Mesenchymal stem cell (in vitro differentiated cells and primary cell): ENCODE results near the gene ZNF407.

ENCODE experiments used
- DNase-seq: peaks from one replicate; pipeline ENCODE4 v3.0.0-alpha.2; 2013
- H2AFZ ChIP-seq: one replicate; pipeline ENCODE4 v1.6.1; 2013; ENCODE audit warnings: low read depth, mild to moderate bottlenecking, control low read depth, inconsistent platforms, low read length, moderate library complexity
- H2AK5ac ChIP-seq: 2 replicates; pipeline ENCODE4 v1.6.1; 2013; ENCODE audit warnings: low read length, moderate library complexity, mild to moderate bottlenecking, inconsistent platforms; ENCODE audit not compliant: severe bottlenecking
- H2BK120ac ChIP-seq: one replicate; pipeline ENCODE4 v1.6.1; 2013; ENCODE audit warnings: low read depth, mild to moderate bottlenecking, inconsistent platforms, low read length, moderate library complexity
- H2BK12ac ChIP-seq, 2 experiments: one replicate each; pipeline ENCODE4 v1.6.1; 2013; ENCODE audit warnings: inconsistent platforms in 2 of 2, low read length in 2 of 2, mild to moderate bottlenecking in 2 of 2, moderate library complexity in 2 of 2, control low read depth in 1 of 2
- H2BK15ac ChIP-seq: one replicate; pipeline ENCODE4 v1.6.1; 2013; ENCODE audit warnings: mild to moderate bottlenecking, low read depth, inconsistent platforms; ENCODE audit not compliant: poor library complexity, severe bottlenecking
- H2BK5ac ChIP-seq: 2 replicates; pipeline ENCODE4 v1.6.1; 2013; ENCODE audit warnings: low read depth, mild to moderate bottlenecking, low read length, control low read depth, inconsistent platforms; ENCODE audit not compliant: poor library complexity, severe bottlenecking
- H3K14ac ChIP-seq, 2 experiments: one replicate each; pipeline ENCODE4 v1.6.1; 2013; ENCODE audit warnings: inconsistent platforms in 2 of 2, low read length in 2 of 2, control low read depth in 1 of 2, mild to moderate bottlenecking in 1 of 2, moderate library complexity in 1 of 2
- H3K18ac ChIP-seq, 2 experiments: one replicate each; pipeline ENCODE4 v1.6.1; 2013; ENCODE audit warnings: inconsistent platforms in 2 of 2, low read length in 2 of 2, control low read depth in 1 of 2, low read depth in 1 of 2, mild to moderate bottlenecking in 1 of 2
- H3K23ac ChIP-seq, 2 experiments: one replicate each; pipeline ENCODE4 v1.6.1; 2013; ENCODE audit warnings: inconsistent platforms in 2 of 2, low read length in 2 of 2, mild to moderate bottlenecking in 2 of 2, moderate library complexity in 2 of 2, control low read depth in 1 of 2
- H3K27ac ChIP-seq: 2 replicates; pipeline ENCODE4 v1.5.1; 2013; ENCODE audit warnings: mild to moderate bottlenecking, moderate library complexity, low read length, control low read depth, inconsistent platforms; ENCODE audit not compliant: poor library complexity, severe bottlenecking
- H3K27me3 ChIP-seq, 2 experiments: 2 replicates each; pipeline versions ENCODE4 v1.6.1 to v1.7.0; 2013; ENCODE audit warnings: low read length in 2 of 2, mild to moderate bottlenecking in 2 of 2, moderate library complexity in 2 of 2, control low read depth in 1 of 2, inconsistent platforms in 1 of 2; ENCODE audit not compliant: control insufficient read depth in 1 of 2, insufficient read depth in 1 of 2
- H3K36me3 ChIP-seq, 2 experiments: 2 replicates each; pipeline versions ENCODE4 v1.6.1 to v1.7.0; 2013; ENCODE audit warnings: low read length in 2 of 2, control low read depth in 1 of 2, inconsistent platforms in 1 of 2, low read depth in 1 of 2, mild to moderate bottlenecking in 1 of 2; ENCODE audit not compliant: insufficient read depth in 2 of 2, control insufficient read depth in 1 of 2
- H3K4ac ChIP-seq, 2 experiments: one replicate each; pipeline ENCODE4 v1.6.1; 2013; ENCODE audit warnings: inconsistent platforms in 2 of 2, low read length in 2 of 2, mild to moderate bottlenecking in 2 of 2, moderate library complexity in 2 of 2, control low read depth in 1 of 2, low read depth in 1 of 2
- H3K4me1 ChIP-seq: 2 replicates; pipeline ENCODE4 v1.6.1; 2013; ENCODE audit warnings: low read depth, low read length, control low read depth; ENCODE audit not compliant: control insufficient read depth, insufficient read depth
- H3K4me2 ChIP-seq: 2 replicates; pipeline ENCODE4 v1.6.1; 2013; ENCODE audit warnings: low read length, mild to moderate bottlenecking, inconsistent platforms; ENCODE audit not compliant: poor library complexity, severe bottlenecking
- H3K4me3 ChIP-seq, 2 experiments: 2 replicates each; pipeline versions ENCODE4 v1.5.1 to v1.7.0; 2013; ENCODE audit warnings: low read length in 2 of 2, mild to moderate bottlenecking in 2 of 2, control low read depth in 1 of 2, low read depth in 1 of 2; ENCODE audit not compliant: insufficient read depth in 1 of 2
- H3K79me1 ChIP-seq: replicated peaks from 2 replicates; pipeline ENCODE4 v1.6.1; 2013; ENCODE audit warnings: mild to moderate bottlenecking, control low read depth, low read length, inconsistent platforms; ENCODE audit not compliant: poor library complexity, severe bottlenecking
- H3K9ac ChIP-seq: 2 replicates; pipeline ENCODE4 v1.7.0; 2013; ENCODE audit warnings: mild to moderate bottlenecking, low read length, moderate library complexity
- H3K9me3 ChIP-seq: 2 replicates; pipeline ENCODE4 v1.7.0; 2013; ENCODE audit warnings: mild to moderate bottlenecking, low read length; ENCODE audit not compliant: control insufficient read depth
- H4K8ac ChIP-seq: one replicate; pipeline ENCODE4 v1.6.1; 2013; ENCODE audit warnings: inconsistent platforms, mild to moderate bottlenecking, low read length, moderate library complexity
- H4K91ac ChIP-seq: one replicate; pipeline ENCODE4 v1.6.1; 2013; ENCODE audit warnings: mild to moderate bottlenecking, low read length, inconsistent platforms
- WGBS: methylation state at CpG from one replicate; pipeline ENCODE4 v1.1.7; 2013; ENCODE audit warnings: mixed read lengths; 5-methylcytosine and 5-hydroxymethylcytosine counted together

The ZNF407 gene

DNA sequence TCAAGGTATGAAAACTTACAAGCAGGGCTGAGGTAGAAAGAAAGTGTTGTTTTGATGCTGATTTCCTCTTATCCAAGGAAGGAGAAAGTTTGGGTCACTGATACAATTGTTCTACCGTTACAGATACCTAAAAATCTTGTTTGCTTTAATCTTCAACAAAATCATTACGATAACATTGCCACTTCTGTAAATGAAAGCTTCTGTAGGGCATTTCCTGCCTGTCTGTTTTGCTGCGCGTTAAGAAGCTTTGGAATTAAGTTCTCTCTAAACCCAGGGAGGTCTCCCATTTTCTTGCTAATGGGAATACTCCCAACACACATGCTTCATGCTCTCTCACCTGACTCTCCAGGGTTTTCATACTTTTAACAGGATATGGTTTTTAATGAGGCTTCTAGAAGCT is 352.8 kb downstream of the ZNF407 start:
- Histone ChIP-seq H3K9me3 (no peaks in the 10 kb centered on the region), H3K27ac (no peak overlapping the region), H2BK15ac (no peak overlapping the region), H4K8ac (no peak overlapping the region), H2AK5ac (no peak overlapping the region), H3K4me1 (peaks cover 9% of the 10 kb centered on the region), H3K14ac (no peak overlapping the region), H3K18ac (no peak overlapping the region), H2BK5ac (no peak overlapping the region), H2BK12ac (no peak overlapping the region), H4K91ac (no peak overlapping the region), H3K9ac (peak overlapping the region; percentile 20), H3K79me1 (peaks cover 8% of the 10 kb centered on the region), H3K36me3 (no peaks in the 10 kb centered on the region), H3K23ac (no peak overlapping the region), H2AFZ (no peak overlapping the region), H3K4me3 (no peak overlapping the region), H3K4me2 (no peak overlapping the region), H3K4ac (no peak overlapping the region), H2BK120ac (no peak overlapping the region), H3K27me3 (no peaks in the 10 kb centered on the region)
- WGBS = 91% methylated on average over 4 of the region's 4 CpGs
- no peak for DNase-seq

DNA sequence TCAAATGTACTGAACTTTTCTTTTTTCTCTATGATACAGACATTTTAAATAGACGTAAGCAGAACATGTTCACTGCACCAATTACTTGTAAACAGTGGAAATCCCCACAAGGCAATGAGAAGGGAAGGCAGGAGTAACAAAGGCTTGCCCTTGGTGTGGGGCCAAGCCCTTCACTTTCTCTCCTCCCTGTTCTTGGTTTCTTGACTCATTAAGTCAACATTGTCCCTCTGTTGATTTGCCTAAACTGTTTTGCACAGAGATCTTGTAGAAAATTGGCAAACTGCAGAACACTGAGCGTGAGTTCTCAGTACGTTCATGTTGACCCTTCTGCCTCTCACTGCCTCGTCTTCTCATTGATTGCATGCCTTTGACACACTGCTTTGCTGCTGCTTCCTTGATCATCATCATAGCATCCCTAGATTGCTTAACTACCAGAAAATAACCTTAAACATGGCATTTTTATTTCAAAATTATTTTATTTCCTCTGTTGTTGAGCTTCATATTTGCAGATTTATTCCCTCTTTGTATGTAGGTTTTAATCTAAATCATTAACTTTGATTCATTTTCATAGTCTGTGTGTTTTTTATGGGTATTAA is 353.6 kb downstream of the ZNF407 start:
- WGBS = 64% methylated on average over 4 of the region's 4 CpGs
- H3K4me2 ChIP-seq = no peak overlapping the region
- H2BK120ac ChIP-seq = no peak overlapping the region
- peaks cover 8% of the 10 kb centered on the region for H3K79me1 ChIP-seq
- H3K4me1 ChIP-seq = peaks cover 7% of the 10 kb centered on the region
- no peak overlapping the region for H4K91ac ChIP-seq
- no peak overlapping the region for H2BK12ac ChIP-seq
- H4K8ac ChIP-seq = no peak overlapping the region
- no peak overlapping the region for H2AFZ ChIP-seq
- H3K9ac ChIP-seq = peak overlapping the region; percentile 20
- H3K9me3 ChIP-seq = no peaks in the 10 kb centered on the region
- H3K14ac ChIP-seq = no peak overlapping the region
- H3K18ac ChIP-seq = no peak overlapping the region
- no peak overlapping the region for H2BK5ac ChIP-seq
- peak overlapping the region in 1 of 2 experiments; percentile 3 for H3K4me3 ChIP-seq
- no peaks in the 10 kb centered on the region for H3K36me3 ChIP-seq
- H3K23ac ChIP-seq = no peak overlapping the region
- H3K27me3 ChIP-seq = no peaks in the 10 kb centered on the region
- H2BK15ac ChIP-seq = no peak overlapping the region
- H2AK5ac ChIP-seq = no peak overlapping the region
- peak overlapping the region; percentile 6 for H3K27ac ChIP-seq
- peak; percentile 89 for DNase-seq
- no peak overlapping the region for H3K4ac ChIP-seq

DNA sequence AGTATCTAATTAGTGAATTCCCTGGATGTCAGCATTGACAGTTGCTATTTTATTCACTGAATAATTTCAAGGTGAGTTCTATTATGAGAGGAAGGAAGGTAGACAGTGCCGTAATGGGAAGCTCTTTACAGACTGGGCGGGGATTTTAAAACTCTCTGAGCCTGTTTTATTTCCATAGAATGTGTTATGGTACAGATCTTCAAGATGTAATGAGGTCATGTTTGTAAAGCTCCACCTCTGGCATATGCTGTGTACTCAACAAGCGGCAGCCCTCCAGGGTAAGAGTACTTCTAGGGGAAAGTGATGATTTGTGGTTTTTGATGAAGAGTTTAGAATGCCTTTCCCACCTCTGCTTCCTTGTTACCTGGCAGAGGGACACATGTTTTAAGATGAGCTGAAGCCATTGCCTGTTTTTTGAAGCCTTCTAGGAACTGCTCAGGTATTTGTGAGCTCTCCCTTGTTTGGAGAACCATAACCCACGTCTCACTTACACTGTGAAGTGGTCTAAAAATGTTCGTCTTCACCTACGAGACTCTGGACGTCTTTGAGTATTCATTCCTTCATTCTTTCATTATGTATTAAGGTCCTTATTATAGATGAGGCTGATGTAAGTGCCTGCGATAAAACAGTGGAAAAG is 360.0 kb downstream of the ZNF407 start:
- Histone ChIP-seq H2AK5ac (no peak overlapping the region), H3K27ac (no peak overlapping the region), H3K9me3 (no peaks in the 10 kb centered on the region), H4K8ac (no peak overlapping the region), H2AFZ (no peak overlapping the region), H3K14ac (no peak overlapping the region), H3K4ac (no peak overlapping the region), H2BK12ac (no peak overlapping the region), H3K4me2 (no peak overlapping the region), H3K23ac (no peak overlapping the region), H3K18ac (no peak overlapping the region), H3K4me3 (no peak overlapping the region), H3K27me3 (no peaks in the 10 kb centered on the region), H3K9ac (no peak overlapping the region), H3K36me3 (peaks cover 6 to 11% of the 10 kb centered on the region in 2 experiments), H3K79me1 (peaks cover 12% of the 10 kb centered on the region), H3K4me1 (no peaks in the 10 kb centered on the region), H2BK5ac (no peak overlapping the region), H2BK120ac (no peak overlapping the region), H4K91ac (no peak overlapping the region), H2BK15ac (no peak overlapping the region)
- WGBS = 90% methylated on average over 5 of the region's 8 CpGs
- DNase-seq = no peak

DNA sequence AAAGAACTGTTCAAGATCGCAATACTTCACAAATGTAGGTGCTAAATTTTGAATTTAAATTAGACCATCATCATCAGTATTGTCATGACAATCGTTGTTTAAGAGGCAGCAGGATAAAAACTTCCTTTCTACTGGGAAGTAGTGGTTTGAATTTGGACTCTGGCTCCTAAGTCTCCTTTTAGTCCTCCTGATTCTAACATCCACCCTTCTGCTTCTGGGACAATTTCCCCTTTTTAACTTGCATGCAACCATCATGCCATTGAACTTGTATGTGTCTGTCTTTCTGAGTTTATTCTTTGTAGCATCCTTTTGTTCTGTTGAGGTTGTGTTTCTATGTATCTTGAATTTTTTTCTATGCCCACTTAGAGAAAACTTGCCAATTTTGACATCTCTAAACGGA is 361.5 kb downstream of the ZNF407 start:
- no peak overlapping the region for H3K4ac ChIP-seq
- no peak overlapping the region for H3K14ac ChIP-seq
- H3K9ac ChIP-seq = no peak overlapping the region
- no peak for DNase-seq
- H2BK15ac ChIP-seq = no peak overlapping the region
- no peak overlapping the region for H3K23ac ChIP-seq
- no peaks in the 10 kb centered on the region for H3K4me1 ChIP-seq
- WGBS = 90% methylated on average over 1 of the region's 3 CpGs
- H3K18ac ChIP-seq = no peak overlapping the region
- H3K4me3 ChIP-seq = no peak overlapping the region
- H3K79me1 ChIP-seq = peaks cover 12% of the 10 kb centered on the region
- H3K27me3 ChIP-seq = no peaks in the 10 kb centered on the region
- H2BK12ac ChIP-seq = no peak overlapping the region
- H2AK5ac ChIP-seq = no peak overlapping the region
- H4K91ac ChIP-seq = no peak overlapping the region
- H2BK5ac ChIP-seq = no peak overlapping the region
- no peak overlapping the region for H2AFZ ChIP-seq
- peaks cover 6 to 11% of the 10 kb centered on the region in 2 experiments for H3K36me3 ChIP-seq
- H3K9me3 ChIP-seq = no peaks in the 10 kb centered on the region
- no peak overlapping the region for H3K4me2 ChIP-seq
- H4K8ac ChIP-seq = no peak overlapping the region
- no peak overlapping the region for H2BK120ac ChIP-seq
- no peak overlapping the region for H3K27ac ChIP-seq
